Esophagus squamous epithelium (tissue), 5 donors: Measurements from ENCODE around the gene ARL4D. TPM values are rescaled to one million over a fixed set of nuclear protein-coding genes. Genes with fewer than 3 reads are reported as not detected.

Source experiments
- DNase-seq: peaks from one replicate; lab custom pipeline; 2025; lab: John Stamatoyannopoulos, UW
- H3K27ac ChIP-seq, 4 donors: fragments of 200-600 bp; sonication (generic); one replicate each; pipeline ENCODE4 v1.5.1; 2016 to 2019; ENCODE audit warnings: mild to moderate bottlenecking in 1 of 4
- H3K27me3 ChIP-seq, 4 donors: fragments of 200-600 bp; sonication (generic); 1 replicate in 3 of 4; 2 replicates in 1 of 4; pipeline versions ENCODE4 v1.5.1 to v1.6.0; 2017 to 2021; ENCODE audit warnings: antibody characterized with exemption in 1 of 4
- H3K36me3 ChIP-seq, 3 donors: fragments of 200-600 bp; sonication (generic); one replicate each; pipeline ENCODE4 v1.5.1; 2016 to 2019
- H3K4me1 ChIP-seq, 3 donors: fragments of 200-600 bp; sonication (generic); one replicate each; pipeline ENCODE4 v1.5.1; 2017 to 2019
- H3K4me3 ChIP-seq, 4 donors: fragments of 200-600 bp; sonication (generic); 1 replicate in 3 of 4; 2 replicates in 1 of 4; pipeline ENCODE4 v1.5.1; 2016 to 2019; ENCODE audit warnings: mild to moderate bottlenecking in 2 of 4, moderate library complexity in 1 of 4
- H3K9me3 ChIP-seq, 3 donors: fragments of 200-600 bp; sonication (generic); one replicate each; pipeline ENCODE4 v1.5.1; 2016 to 2019
- CTCF ChIP-seq, 6 experiments: fragments of 450-650 bp in 4 of 6; fragments of 200-600 bp in 2 of 6; sonication (generic) in 2 of 6; IDR thresholded peaks; one replicate each; pipeline ENCODE4 v1.5.1; 2016 to 2019; ENCODE audit warnings: antibody characterized with exemption in 6 of 6, mild to moderate bottlenecking in 4 of 6, moderate library complexity in 4 of 6
- POLR2A ChIP-seq, 4 donors: fragments of 450-650 bp; IDR thresholded peaks; one replicate each; pipeline ENCODE4 v1.6.1; 2017; ENCODE audit warnings: antibody characterized with exemption in 4 of 4, mild to moderate bottlenecking in 4 of 4, moderate library complexity in 3 of 4
- WGBS, 2 donors: methylation state at CpG; one replicate each; pipeline ENCODE4 v1.1.5; 2018; 5-methylcytosine and 5-hydroxymethylcytosine counted together
- intact Hi-C: fragments of 100-400 bp; cut with DNase I; formaldehyde crosslinking; loops from one replicate; pipeline ENCODE4 v1.15.0; 2022
- total RNA-seq, 4 donors: library from RNA; depleted of rRNA; stranded (reverse); fragments of >200 nt; gene quantifications; one replicate each; pipeline ENCODE4 v1.1.0, GENCODE V29; 2016
- donor health status: DM: yes; HTN: yes; CAD: no.

Gene ARL4D
- total RNA-seq, 4 donors from 2014 or later: 54.2 to 94.1 (median 61.5) TPM

- Histone ChIP-seq H3K27me3 (no peaks in the 10 kb centered on the region), H3K27ac (no peak overlapping the region), H3K4me1 (peaks cover 0 to 36% (median 11%) of the 10 kb centered on the region in 3 donors), H3K36me3 (no peaks in the 10 kb centered on the region), H3K9me3 (peaks cover 0 to 26% (median 22%) of the 10 kb centered on the region in 3 donors), H3K4me3 (no peak overlapping the region)
- intact Hi-C loops: no loop called here
- WGBS, 2 donors: 100% methylated on average over 2 of the region's 2 CpGs
- DNase-seq: no peak
- TF ChIP-seq POLR2A (IDR thresholded peaks at IDR 0.05): no peak
- no peak for TF ChIP-seq CTCF (IDR thresholded peaks at IDR 0.05)
Observed at GRCh38 chr17:43382776-43383175, 16.0 kb upstream of the ARL4D start.

GRCh38 chr17:43383372-43383771 is 15.4 kb upstream of the ARL4D start:
- Histone ChIP-seq H3K27me3 (no peaks in the 10 kb centered on the region), H3K4me1 (peaks cover 0 to 38% (median 14%) of the 10 kb centered on the region in 3 donors), H3K4me3 (no peak overlapping the region), H3K9me3 (peaks cover 0 to 26% (median 22%) of the 10 kb centered on the region in 3 donors), H3K27ac (no peak overlapping the region), H3K36me3 (no peaks in the 10 kb centered on the region)
- WGBS, 2 donors: 81 to 85% methylated on average over 2 to 3 of the region's 3 CpGs
- no peak for DNase-seq
- TF ChIP-seq CTCF (IDR thresholded peaks at IDR 0.05): no peak
- intact Hi-C loops: no loop called here

GRCh38 chr17:43383826-43384475 is 14.8 kb upstream of the ARL4D start:
- TF ChIP-seq POLR2A (IDR thresholded peaks at IDR 0.05) (no peak), CTCF (IDR thresholded peaks at IDR 0.05) (no peak)
- Histone ChIP-seq H3K27ac (no peak overlapping the region), H3K4me1 (peaks cover 0 to 39% (median 14%) of the 10 kb centered on the region in 3 donors)

GRCh38 chr17:43384476-43384862 is 14.3 kb upstream of the ARL4D start:
- H3K4me3 ChIP-seq: no peak overlapping the region
- H3K27me3 ChIP-seq: no peaks in the 10 kb centered on the region
- no peak for DNase-seq
- H3K27ac ChIP-seq: no peak overlapping the region
- H3K9me3 ChIP-seq: peaks cover 0 to 21% (median 20%) of the 10 kb centered on the region in 3 donors
- no peak for TF ChIP-seq POLR2A (IDR thresholded peaks at IDR 0.05)
- no peak for TF ChIP-seq CTCF (IDR thresholded peaks at IDR 0.05)
- WGBS, 2 donors: 50% methylated on average over 1 of the region's 2 CpGs
- intact Hi-C loops: no loop called here
- H3K36me3 ChIP-seq: no peaks in the 10 kb centered on the region
- peaks cover 0 to 44% (median 14%) of the 10 kb centered on the region in 3 donors for H3K4me1 ChIP-seq

More at GRCh38 chr17:43383826-43384475, 14.8 kb upstream of the ARL4D start:
- intact Hi-C loops: no loop called here
- peaks cover 0 to 26% (median 22%) of the 10 kb centered on the region in 3 donors for H3K9me3 ChIP-seq
- H3K27me3 ChIP-seq: no peaks in the 10 kb centered on the region
- no peak overlapping the region for H3K4me3 ChIP-seq
- WGBS, 2 donors: 70 to 76% methylated on average over 9 of the region's 9 CpGs
- DNase-seq: no peak
- no peaks in the 10 kb centered on the region for H3K36me3 ChIP-seq

- DNase-seq: no peak
- no peak overlapping the region for H3K4me3 ChIP-seq
- peaks cover 0 to 13% (median 12%) of the 10 kb centered on the region in 3 donors for H3K9me3 ChIP-seq
- H3K27me3 ChIP-seq: no peaks in the 10 kb centered on the region
- TF ChIP-seq CTCF (IDR thresholded peaks at IDR 0.05) (no peak), POLR2A (IDR thresholded peaks at IDR 0.05) (no peak)
- WGBS, 2 donors: 34 to 40% methylated on average over 4 to 5 of the region's 5 CpGs
- H3K27ac ChIP-seq: peak overlapping the region in 2 of 4 donors; percentile 25 to 31
- no peaks in the 10 kb centered on the region for H3K36me3 ChIP-seq
- intact Hi-C loops: no loop called here
- peaks cover 0 to 52% (median 19%) of the 10 kb centered on the region in 3 donors for H3K4me1 ChIP-seq
Observed at GRCh38 chr17:43385046-43385831, 13.6 kb upstream of the ARL4D start.
